Dermis blood vessel endothelial cell (primary cell): Measurements from ENCODE around the gene MRPL53. TPM values are rescaled to one million over a fixed set of nuclear protein-coding genes. Genes with fewer than 3 reads are reported as not detected.

Source experiments
- DNase-seq: peaks from one replicate; pipeline ENCODE4 v3.0.0; 2010
- total RNA-seq: library from RNA; depleted of rRNA; stranded (reverse); fragments of >200 nt; gene quantifications from 2 replicates; pipeline ENCODE4 v1.2.3, GENCODE V29; 2014

The MRPL53 gene
- 25.9 and 33.7 TPM in 2 replicates for total RNA-seq

DNA sequence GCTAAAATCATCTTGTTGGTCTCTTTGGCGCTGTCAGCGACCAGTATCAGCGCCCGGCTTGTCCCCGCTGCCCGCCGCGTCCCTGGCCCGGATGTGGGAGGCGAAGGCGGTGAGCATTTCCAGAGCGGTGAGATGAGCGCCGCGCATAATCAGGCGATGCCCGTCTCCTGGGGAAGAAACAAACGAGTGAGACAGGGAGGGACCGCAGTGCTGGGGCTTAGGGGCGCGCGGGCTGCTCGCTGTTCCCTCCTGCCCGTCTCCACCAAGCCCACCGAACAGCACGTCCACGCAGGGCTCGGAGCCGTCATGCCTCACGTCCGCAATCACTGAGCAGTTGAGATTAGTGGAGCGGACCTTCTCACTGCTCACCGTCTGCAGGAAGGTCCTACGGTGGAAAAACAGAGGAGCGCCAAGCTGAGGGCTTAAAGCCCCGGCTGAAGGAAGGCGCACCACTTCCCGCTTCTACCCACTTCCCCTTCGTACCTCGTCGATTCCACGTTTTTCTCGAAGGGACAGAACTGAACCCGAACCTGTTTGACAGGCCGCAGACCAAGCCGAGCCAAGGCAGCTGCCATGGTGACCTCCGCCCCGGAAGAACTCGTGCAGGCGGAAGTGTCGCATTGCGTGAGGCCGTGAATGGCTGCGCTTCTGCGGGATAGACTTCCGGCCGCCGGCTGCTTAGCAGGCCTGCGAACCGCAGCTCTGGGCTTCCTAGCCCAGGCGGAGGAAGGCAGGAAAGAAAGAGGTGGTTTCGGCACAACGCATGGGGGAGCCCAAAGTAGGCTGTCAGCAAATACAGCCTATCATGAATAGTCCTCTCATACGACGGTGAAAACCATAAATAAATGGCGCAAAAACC is at the start of gene MRPL53:
MRPL53 (minus strand) TSS at position 595 of the 859 bp plus-strand sequence; CDS start at position 575, 20 bp downstream.
- DNase-seq, result peak; percentile 96

DNA sequence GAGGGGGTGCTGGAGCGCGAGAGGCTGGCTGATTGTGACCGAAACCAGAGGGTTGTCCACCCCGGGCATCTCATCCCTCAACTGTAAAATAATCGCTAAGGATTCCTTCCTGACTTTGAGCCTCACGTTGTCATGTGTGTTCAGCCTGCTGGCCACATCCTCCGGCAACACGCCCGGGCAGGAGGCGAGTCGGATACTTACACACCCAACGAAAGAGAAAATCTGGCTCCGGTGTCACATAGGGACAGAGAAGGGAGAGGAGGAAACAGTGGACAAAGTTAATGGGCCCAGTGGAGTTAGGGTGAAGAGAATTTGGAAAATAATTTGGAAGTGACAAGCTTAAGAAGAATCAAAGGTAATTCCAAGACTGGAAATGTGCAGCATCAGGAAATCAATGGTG is 44.2 kb upstream of the MRPL53 start:
- DNase-seq, result no peak

DNA sequence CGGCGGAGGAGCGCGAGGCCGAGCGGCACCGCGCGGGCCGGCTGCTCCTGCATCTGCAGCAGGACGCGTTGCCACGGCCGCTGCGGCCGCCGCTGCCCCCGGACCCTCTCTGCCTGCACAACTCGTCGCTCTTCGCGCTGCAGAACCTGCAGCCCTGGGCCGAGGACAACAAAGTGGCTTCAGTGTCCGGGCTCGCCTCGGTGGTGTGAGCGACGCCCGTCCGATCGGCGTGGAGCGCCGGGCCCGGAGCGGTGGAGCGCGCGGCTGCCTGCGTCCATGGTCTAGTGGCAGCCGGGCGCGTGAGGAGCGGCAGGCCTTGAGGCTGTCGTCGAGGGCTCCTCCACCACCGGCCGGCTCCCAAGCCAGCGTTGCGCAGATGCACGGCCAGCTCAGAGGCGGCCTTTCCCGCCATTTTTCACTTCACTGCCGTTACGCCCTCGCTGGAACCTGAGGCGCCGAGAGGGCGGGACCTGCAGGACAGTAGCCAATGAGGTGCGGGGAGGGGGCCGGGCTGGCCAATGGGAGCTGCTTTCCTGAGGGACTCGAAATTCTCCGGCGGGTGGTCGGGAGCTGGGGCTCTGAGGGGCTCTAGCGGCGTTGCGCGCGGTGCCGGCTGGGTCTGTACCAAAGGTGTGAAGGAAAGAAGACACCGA is 43.6 kb upstream of the MRPL53 start:
- peak; percentile 71 for DNase-seq

DNA sequence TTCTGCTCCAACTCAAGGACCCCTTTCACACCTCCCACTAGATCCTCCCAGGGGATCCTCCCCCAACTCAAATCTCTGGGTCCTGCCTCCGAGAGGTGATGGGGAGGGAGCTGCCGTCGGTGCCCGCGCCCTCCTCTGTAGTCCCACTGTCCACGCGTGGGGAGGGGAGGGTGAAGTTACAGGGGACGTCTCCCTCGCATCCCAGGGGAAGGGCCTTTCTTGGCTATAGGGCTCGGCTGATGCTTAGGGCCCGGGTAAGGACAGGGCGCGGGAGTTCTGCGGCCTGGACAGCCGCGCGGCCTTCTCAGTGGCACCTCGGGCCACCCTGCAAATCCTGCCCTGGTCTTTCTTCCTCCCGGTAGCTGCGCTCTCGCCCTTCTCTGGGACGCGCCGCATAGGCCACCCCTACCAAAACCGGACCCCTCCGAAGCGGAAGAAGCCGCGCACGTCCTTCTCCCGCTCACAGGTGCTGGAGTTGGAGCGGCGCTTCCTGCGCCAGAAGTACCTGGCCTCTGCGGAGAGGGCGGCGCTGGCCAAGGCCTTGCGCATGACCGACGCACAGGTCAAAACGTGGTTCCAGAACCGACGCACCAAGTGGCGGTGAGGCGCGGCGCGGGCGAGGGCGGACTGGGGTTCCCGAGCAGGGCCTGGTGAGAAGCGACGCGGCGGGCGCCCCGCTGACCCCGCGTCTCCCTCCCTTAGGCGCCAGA is 42.9 kb upstream of the MRPL53 start:
- no peak for DNase-seq

DNA sequence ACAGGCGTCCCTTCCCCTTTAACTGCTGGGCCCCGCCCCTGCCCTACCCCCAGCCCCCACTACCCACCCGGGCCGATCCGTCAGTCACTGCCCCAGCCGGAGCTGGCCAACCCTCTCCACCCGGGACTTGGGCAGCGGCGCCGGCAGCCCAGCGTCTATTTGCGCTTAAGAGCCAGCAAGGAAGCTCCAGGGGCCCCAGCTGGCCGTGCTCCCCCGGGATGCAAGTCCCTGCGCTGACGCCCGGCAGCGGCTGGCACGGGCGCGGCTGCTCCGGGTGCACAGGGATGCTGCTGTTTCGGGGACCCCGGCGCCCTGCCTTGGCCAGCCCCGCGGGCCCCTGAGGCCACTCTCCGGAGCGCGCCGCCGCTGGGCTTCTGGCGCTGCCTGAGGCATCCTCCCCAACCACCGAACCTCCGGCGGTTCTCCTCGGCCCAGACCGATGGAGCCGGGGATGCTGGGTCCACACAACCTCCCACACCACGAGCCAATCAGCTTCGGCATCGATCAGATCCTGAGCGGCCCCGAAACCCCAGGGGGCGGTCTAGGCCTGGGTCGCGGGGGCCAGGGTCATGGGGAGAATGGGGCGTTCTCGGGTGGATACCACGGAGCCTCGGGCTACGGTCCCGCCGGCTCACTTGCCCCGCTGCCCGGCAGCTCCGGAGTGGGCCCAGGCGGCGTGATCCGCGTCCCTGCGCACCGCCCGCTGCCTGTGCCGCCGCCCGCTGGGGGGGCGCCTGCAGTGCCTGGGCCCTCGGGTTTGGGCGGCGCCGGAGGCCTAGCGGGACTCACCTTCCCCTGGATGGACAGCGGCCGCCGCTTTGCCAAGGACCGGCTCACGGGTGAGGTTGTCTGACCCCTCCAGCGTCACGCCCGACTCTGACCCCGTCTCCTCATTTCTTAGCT is 42.1 kb upstream of the MRPL53 start, which contains the start of gene TLX2:
TLX2 (plus strand) TSS at position 83 of the 903 bp plus-strand sequence; CDS start at position 440, 357 bp downstream.
- DNase-seq, result peak; percentile 9

DNA sequence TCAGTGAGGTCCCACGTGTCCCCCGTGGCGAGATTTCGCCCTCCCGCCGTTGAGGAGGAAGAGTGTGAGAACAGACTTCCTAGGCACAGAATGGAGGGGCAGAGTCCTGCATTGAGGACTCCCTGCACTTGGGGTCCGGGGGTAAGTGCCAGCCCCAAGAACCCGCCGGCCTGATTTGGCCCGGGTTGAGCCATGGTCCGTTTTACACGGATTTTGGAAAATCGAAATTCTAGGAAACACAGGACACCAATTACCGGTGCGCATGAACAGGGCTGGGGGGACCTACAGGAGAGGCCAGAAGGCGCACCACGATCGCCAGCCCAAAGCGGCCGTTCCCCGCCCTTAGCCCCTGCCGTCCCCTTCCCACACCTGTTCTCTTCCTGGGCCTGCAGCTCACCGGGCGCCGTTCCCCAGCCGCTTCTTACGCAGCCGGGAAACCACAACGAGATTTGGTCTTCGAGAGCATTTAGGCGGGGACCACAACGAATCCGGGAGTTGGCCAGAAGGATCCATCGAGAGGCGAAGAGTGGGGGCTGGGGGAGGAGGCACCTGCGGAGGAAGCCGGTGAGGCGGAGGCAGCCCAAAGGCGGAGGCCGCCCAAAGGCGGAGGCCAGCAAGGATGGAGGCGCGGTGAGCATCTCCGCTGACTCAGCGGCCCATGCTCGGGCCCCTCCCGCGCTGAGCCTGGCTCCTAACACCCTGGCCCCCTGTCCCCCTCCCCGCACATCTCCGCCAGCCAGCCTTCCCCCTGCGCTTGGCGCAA is 41.3 kb upstream of the MRPL53 start:
- DNase-seq, result no peak

DNA sequence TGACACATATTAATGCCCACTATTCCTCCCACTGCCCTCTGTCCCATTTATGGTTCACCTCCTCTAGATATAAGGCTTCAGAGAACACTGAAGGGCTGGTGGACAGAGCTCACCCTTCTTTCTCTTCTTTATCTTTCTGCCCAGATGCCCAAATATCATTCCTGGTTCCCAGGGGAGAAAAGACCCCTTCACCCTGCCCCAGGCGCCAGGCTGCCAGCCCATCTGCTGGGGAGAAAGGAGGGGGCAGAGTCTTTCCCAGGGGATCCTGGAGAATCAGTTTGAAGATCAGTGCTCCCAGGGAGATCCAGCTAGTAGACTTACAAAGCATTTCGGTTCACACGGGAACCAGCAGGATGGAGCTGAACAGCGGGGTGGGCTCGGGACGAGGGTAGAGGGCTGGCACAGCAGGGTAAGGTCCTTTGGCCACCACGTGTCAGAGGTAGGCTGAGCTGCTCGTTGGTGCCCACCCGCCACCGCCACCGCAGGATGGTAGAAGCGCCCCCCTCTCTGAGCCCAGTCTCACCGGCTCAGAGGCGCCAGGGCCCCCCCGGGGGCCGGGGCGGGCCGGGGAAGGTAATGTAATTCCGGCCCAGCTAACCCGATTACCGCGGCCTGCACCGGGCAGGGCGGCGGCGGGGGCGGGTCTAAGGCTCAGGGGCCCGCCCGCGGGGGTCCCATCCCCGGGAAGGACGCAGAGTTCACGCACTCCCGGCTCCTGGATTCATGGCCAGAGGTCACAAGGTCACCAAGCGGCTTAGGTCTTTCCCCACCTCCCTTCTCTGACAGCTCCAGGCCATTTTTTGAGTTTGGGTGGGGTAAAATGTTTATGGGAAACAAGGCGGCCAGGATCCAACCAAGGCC is 40.5 kb upstream of the MRPL53 start:
- no peak for DNase-seq

DNA sequence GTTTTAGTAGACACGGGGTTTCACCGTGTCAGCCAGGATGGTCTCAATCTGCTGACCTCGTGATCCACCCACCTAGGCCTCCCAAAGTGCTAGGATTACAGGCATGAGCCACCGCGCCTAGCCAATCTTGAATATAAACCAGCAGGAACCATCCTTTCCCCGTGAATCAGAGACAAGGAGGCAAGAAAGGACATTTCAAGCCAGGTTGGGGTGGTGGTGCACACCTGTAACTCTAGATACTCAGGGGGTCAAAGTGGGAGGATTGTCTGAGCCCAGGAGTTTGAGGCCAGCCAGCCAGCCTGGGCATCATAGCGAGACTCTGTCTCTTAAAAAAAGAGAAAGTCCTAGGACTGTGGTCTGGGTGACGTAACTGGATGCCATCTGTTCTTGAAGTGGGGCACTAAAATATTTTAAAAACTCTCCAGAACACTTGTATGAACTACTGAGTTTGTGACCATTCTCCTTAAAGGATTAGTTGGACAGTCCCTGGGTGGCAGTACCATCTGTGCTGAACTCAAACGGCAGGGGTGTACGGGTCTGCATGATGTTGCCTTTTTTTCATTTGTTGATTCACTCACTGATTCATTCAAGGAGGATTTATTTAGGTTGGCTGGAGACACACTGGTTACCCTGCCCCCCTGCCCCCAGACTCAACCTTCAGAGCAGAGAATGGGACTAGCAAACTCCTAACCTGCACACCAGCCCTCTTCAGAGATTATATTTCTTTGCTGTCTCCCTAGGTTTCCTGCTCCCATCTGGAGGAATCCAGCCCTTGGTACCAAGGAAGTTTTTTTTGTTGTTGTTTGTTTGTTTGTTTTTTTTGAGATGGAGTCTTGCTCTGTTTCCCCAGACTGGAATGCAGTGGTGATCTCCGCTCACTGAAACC is 38.9 kb upstream of the MRPL53 start:
- DNase-seq, result no peak

DNA sequence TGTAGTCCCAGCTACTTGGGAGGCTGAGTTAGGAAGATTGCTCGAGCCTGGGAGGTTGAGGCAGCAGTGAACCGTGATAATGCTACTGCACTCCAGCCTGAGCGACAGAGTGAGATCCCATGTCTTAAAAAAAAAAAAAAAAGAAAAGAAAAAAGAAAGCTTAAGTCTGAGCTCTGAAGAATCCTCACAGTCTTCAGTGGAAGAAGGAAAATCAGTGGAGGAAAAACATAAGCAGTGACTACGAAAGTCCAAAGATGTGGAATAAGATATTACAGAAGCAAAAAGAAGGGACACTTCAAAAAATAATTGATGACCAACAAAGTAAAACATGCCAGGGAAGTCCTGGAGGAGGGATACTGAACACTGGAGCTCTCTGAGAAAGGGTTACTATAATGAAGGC is 37.8 kb upstream of the MRPL53 start:
- no peak for DNase-seq

DNA sequence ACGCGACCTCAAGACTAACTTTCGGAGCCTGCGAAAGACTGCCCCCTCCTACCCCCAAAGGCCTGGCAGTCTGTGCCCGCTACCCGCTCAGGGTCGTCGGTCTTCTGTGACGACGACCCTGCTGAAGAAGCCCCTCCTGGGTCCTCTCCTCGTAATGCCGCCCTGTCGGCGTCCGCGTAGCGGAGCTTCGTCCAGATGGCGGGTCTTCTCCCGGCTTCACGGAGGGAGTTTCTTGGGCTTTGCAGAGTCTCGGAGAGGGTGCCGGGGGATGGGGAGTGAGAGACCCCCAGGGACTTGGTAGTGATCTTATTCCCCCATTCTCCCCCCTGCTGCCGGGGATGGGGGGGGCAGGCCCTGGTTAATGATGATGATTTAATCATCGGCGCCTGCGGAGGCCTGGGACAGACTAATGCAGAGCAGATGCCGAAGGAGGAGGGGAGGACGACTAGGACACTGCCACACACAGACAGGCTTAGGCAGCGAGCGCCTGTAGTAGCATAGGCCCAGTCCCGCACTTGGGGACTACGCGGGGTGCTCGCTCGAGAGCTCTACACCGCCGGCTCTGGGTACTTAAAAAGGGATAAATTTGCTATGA is 35.5 kb upstream of the MRPL53 start:
- peak; percentile 30 for DNase-seq

DNA sequence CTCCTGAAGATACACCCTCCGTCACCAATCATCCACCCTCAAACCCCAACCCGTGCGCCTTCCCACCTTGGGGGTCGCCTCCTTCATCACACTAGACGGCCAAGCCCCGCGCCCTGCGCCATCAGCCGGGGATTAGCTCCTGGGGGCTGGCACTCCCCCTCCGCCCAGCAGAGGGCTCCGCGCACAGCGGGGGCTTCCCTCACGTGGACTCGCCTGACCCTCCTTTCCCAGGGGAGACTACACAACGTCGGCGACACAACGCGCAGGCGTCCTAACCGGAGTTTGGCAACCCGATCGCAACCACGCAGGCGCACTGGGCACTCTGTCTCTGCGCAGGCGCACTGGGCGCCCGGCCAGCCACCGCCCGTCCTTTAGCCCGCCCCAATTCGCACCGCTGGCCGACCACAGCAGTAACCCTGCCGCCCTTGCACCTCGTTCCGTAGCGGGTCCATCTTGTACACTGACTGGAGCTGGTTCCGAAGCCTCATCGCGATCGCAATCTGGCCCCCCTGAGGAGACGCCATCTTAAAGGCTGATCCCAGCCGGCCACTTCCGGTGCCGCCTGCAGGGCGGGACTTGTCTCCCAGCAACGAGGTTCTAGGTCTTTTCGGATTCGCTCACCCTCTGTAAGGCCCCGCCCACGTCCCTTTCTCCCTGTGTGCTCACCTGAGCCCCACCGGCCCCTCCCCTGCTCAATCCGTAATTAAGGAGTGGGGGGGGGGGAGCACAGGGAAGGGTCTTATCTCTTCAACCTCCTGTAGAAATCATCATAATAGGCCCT is 34.9 kb upstream of the MRPL53 start, which contains the start of gene PCGF1:
PCGF1 (minus strand) TSS at position 551 of the 781 bp plus-strand sequence; CDS start at position 524, 27 bp downstream.
- peak; percentile 98 for DNase-seq

DNA sequence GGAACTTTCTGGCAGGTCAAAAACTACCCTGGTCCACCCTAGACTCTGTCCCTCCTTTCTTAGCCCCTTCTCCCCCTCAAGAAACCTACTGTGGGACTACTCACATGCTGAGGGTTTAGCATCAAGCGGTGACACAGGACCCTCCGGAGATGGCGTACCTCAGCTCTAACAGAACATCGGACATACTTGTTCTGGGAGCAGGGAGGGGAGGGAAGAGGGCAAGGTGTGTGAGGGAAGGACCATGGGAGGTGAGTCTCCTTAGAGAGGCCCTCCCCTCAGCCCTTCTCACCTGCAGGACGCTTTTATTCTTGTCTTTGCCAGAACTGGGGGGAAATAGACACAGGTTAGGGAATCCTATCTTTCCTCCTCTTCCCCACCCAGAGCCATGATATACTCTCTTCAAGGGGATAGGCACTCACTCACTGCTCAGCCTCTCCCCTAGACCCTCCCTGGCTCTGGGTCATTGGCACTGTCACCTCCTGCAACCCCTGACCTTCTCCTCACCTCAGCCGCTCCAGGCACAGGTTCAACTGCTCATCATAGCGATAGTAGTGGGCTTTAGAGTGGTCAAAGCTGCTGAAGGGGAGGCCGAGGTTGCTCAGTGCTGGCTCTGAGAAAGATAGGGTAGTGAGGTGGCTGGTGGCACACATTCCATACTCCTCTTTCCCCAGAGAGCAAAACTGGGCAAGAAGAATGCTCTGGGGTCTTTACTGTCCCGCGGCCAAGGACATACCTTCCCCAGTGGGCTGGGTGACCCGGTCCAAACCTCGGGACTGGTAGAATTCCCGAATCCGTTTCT is 33.2 kb upstream of the MRPL53 start:
- no peak for DNase-seq

DNA sequence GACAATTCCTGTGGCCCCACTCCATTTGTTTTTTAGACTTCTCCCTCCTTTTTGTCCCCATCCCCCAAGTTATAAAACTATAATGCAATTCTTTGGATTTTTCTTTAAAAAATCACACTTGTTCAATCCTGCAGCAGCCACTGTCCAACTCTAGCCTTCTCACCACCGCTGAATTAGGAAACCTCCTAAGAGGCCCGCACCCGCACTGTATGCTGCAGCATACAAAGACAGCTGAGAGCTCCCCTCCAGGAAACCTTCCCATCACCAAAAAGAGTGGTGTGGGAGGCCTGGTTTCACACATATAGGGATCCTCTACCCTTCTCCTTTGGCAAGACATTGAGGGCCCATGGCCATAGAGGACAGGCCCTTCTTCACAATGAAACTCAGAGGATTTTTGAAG is 32.1 kb upstream of the MRPL53 start:
- no peak for DNase-seq

DNA sequence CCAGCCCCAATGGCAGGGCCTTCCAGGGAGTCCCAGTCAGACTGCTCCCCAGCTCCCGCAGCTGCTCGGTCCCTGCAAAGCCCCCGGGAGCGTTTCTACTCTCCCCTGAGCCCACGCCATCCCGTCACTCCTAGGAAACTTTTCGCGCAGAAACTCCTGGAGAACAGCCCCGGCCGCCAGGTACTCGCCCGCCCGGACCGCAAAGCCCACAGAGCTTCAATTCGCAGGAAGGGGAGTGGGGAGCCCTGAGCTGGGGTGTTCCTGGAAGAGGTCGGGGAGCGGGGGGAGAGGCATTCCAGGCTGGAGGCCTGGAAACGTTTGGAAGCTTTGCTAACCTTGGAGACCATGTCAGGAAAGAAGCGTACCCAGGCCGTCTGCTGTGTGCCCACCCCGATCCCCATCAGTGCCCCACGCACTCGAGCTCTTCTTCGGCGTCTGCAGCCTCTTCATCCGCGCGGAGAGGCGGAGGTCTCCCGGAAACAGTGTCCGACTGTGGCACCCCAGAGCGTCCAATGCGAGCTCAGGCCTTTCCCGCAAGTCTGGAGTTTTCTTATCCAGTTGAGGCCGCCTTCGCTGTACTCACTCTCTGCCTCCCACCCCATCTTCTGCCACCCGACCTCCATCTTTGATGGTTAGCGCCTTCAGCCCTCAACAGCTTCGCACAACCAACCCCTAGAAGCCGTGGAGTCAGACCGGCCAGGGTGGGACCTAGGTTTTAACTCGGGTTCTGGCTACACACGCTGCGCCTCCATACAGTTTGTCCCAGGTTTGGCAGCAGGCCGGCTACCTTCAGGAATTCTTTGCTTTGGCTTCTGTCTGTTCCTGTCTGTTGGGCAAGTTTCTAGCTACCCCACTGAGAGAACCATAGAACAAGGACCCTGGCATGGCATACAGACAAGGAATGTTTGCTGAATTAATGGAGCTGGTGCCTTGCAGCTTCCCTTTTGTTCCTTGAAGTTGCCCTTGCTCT is 31.3 kb upstream of the MRPL53 start:
- no peak for DNase-seq

DNA sequence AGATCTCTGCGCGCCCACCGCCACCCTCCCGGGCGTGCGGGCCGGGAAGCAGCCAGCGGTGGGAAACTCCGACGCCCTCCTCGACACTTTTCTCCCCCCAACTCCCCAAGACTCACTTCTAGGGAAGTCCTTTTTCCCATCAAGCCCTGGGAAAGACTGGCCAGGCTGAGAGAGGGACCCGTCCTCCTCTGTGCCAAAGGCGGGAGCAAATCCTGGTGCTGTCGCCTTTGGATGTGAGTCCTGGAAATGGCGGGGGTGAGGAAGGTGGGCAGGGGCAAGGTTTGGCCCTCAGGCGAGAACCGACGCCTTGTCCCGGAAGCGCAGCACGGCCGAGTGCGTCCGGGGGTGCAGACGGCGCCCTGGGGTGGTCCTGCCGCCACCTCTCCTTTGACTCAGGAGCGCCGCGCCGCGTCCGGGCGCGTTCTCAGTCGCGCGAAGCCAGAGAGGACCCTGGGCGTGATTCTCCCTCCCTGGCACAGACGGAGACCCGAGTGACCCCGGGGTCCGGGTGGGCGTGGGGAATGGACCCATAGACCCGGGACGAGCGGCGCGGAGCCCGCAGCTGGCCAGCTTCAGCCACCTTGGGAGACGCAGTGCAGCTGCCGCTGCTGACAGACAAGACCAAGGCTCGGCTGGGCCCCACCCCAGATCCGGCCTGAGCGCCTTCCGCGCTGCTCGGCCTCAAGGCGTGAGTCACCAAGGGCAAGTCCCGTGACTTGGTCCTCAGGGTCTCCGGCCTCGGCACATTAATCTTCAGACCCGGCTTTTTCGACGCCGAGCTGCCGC is 30.4 kb upstream of the MRPL53 start:
- peak; percentile 88 for DNase-seq
